Astrocyte of the cerebellum (primary cell): ENCODE measurements around the gene TBCK.
A peak's percentile ranks its signal among the peaks of the same experiment; 100 is the strongest.

Experiments used
- DNase-seq: peaks from one replicate; pipeline ENCODE4 v3.0.0-alpha.2; 2011; ENCODE audit warnings: low read depth
- H3K4me3 ChIP-seq: 2 replicates; pipeline ENCODE4 v1.5.1; 2011; ENCODE audit warnings: mild to moderate bottlenecking, low read depth, low read length, moderate library complexity
- in situ Hi-C: cut with HindIII; loops from 2 replicates; pipeline ENCODE4 v1.10.0; 2017; ENCODE audit warnings: low sequenced_read_pairs
- TF ChIP-seq, protein P1 (sequence below): IDR thresholded peaks from 2 replicates; pipeline ENCODE4 v1.5.1; 2012; ENCODE audit warnings: low read length, low read depth, moderate library complexity, mild to moderate bottlenecking; ENCODE audit errors: missing control alignments

The TBCK gene

DNA sequence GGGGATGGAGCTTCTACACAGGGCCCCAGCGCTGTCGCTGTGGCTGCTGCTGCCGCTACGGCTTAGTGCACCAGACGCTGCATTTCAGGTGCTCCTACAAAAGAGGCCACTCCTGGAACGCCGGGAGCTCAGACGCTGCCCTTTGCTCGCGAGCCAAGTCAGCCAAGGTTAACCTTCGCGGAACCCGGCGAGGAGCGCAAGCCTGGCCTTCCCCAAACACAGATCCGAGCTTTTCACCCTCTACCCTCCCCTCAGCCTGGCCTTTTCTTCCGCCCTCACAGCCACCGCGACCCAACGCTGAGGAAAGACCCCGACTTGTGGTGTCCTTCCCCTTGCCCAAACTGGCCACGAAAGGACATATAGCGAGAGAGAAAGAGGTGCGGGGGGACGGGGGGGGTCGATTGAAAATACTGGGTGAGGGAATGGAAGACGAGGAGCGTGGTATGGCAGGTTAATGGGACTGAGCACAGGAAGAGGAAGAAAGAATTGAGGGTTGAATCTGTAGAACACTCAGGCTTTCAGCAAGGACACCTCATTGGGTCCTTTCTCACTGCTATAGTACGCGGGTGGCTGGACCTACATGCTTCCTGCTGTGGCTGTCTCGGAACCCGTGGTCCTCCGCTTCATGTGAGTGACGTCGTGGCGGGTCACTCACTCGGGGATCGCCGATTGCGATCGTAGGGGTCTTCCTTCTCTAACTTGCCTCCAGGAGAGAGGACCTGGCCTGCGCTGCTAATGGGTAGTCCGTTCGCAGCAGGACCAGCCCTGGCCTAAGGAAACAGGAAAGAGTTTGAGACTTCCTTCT lies at the start of gene TBCK, which contains the start of gene AIMP1:
TSS of gene TBCK (minus strand) at position 242 of the 805 bp plus-strand sequence. CDS start 7,249 bp downstream, outside the sequence.
TSS of gene AIMP1 (plus strand) at position 583 of the 805 bp plus-strand sequence. CDS start 8,460 bp downstream, outside the sequence.
- in situ Hi-C loops: no loop called here
- peak; percentile 86 for DNase-seq
- peak within 1 kb of the TSS; percentile 86 for H3K4me3 ChIP-seq
- TF ChIP-seq, protein P1, sequence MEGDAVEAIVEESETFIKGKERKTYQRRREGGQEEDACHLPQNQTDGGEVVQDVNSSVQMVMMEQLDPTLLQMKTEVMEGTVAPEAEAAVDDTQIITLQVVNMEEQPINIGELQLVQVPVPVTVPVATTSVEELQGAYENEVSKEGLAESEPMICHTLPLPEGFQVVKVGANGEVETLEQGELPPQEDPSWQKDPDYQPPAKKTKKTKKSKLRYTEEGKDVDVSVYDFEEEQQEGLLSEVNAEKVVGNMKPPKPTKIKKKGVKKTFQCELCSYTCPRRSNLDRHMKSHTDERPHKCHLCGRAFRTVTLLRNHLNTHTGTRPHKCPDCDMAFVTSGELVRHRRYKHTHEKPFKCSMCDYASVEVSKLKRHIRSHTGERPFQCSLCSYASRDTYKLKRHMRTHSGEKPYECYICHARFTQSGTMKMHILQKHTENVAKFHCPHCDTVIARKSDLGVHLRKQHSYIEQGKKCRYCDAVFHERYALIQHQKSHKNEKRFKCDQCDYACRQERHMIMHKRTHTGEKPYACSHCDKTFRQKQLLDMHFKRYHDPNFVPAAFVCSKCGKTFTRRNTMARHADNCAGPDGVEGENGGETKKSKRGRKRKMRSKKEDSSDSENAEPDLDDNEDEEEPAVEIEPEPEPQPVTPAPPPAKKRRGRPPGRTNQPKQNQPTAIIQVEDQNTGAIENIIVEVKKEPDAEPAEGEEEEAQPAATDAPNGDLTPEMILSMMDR: no peak

DNA sequence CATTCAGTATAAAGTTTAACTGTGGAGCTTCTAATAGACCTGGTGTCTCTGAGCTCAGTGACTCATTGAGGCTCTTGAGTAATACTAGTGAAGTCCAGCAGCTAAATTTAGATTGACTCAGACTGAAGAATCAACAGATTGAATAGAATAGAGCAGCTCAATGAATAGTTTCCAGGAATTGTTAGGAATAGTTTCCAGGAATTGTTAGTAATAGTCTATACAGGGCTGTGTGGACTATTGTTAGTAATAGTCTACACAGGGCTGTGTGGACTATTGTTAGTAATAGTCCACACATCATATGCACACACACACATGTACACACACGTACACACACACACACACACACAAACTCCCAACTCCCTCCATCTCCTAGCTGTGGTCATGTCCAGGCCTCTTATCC lies 49.6 kb upstream of the TBCK start:
- in situ Hi-C loops: no loop called here
- peak; percentile 80 for DNase-seq

DNA sequence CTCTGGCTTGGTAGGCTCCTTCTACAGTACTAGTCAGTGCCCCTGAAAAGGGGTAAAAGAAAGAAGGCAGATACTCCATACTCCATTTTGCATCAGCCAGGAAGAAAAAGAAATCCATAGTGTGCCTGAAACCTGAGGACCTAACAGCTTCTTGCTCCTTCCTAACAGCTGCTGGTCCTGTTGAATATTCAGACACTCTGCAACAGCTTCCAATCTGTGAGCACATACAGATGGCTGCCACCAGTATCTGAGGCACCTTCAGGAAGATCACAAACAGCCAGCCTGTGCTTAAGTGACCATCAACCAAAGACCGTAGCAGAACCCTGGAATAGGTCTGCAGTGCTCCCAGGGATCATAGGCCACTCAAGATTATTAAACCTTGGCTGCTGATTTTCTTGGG lies 48.3 kb upstream of the TBCK start:
- no peak for DNase-seq
- TF ChIP-seq, protein P1: no peak
- in situ Hi-C loops: no loop called here
- H3K4me3 ChIP-seq: no peak overlapping the region

More for the DNA sequence above, 49.6 kb upstream of the TBCK start:
- H3K4me3 ChIP-seq: no peak overlapping the region
- TF ChIP-seq, protein P1: no peak

DNA sequence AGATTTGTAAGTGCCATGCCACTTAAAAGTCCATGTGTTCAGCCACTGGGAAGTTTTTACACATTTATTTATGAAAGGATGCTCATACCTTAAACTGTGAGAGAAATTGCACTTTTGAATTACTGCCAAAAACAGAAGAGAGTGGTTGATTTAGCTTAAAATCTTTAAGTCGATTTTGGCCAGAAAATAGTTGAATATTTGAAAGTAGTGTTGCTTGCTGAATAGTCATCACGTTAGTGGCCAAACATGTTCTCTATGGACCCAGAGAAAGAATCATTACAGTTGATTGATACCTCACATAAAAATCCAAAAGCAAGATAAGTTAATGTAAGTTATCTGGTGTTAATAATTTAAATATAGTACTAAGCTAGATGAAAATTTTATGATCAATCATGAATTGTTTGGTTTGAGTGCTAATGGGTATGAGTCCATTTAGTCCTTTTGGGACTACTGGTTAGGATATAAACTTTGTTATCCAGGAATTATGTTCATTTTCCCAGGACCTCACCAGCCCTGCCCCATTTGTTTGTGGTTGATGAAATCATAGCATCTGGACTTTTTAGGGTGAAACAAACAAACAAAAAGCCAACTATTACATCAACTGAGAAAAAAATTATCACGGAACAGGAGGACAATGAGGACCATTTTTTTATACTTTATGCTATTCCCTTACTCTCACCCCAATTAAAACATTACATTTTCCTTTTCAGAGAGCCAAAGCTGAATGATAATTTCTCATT lies 46.2 kb upstream of the TBCK start:
- H3K4me3 ChIP-seq: no peak overlapping the region
- TF ChIP-seq, protein P1: no peak
- DNase-seq: no peak
- in situ Hi-C loops: no loop called here

DNA sequence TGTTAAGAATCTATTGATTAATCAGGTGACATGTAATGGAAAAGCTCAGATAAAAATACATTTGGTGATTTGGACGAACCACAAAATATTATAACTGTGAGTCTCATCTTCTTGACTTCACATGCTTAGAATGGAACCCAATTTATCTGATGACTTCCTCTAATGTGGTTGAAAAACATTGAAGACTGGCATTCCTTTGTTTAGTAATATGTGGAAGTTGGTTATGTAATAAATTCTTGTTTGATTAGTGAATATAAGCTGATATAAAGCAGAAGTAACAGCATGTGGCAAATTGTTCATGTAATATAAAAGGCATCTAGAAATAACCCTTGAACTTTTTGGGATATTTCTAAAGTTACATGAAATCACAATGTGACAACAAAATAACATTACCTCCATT lies 42.9 kb upstream of the TBCK start:
- peak; percentile 28 for DNase-seq
- in situ Hi-C loops: no loop called here
- no peak overlapping the region for H3K4me3 ChIP-seq
- TF ChIP-seq, protein P1: no peak

DNA sequence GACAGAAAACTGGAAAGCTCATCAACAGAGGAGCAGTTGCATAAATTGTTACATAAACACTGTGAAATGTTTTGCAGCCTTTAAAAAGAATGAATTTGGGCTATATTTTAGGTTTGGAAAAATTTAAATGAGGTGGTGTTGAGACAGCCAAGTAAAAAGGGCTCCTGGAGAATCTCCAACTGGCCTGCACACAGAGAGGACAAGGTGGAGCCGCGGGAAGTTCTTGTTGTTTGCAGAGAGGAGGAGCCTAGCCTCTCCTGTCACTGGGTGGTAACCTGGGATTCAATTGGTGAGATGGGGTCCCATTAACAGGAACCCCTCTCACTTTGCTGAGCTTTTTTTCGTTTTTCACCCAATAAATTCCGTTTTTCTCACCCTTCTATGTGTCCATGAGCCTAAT lies 39.2 kb upstream of the TBCK start:
- H3K4me3 ChIP-seq: no peak overlapping the region
- no peak for DNase-seq
- in situ Hi-C loops: no loop called here
- TF ChIP-seq, protein P1: no peak
